HepG2 (cell line): ENCODE measurements around the gene MAP2K2. TPM values are rescaled to one million over a fixed set of nuclear protein-coding genes. Genes with fewer than 3 reads are reported as not detected.
A peak's percentile ranks its signal among the peaks of the same experiment; 100 is the strongest.

Source experiments
- KIAA2018 ChIP-seq: sonication (generic); formaldehyde crosslinking; IDR thresholded peaks from 2 replicates; pipeline ENCODE4 v1.5.0; 2020; ENCODE audit warnings: mild to moderate bottlenecking, missing genetic modification reagents, borderline replicate concordance
- MTF1 ChIP-seq: sonication (generic); formaldehyde crosslinking; IDR thresholded peaks from 2 replicates; pipeline ENCODE4 v1.5.0; 2020; ENCODE audit warnings: missing genetic modification reagents
- RCOR2 ChIP-seq: IDR thresholded peaks from 2 replicates; pipeline ENCODE4 v1.6.1; 2016; ENCODE audit warnings: missing biosample characterization, missing genetic modification reagents
- REST ChIP-seq, 2 experiments: IDR thresholded peaks; 2 replicates each; pipeline ENCODE4 v1.6.1; 2011 to 2012; ENCODE audit warnings: low read length in 2 of 2, borderline replicate concordance in 1 of 2, low read depth in 1 of 2, mild to moderate bottlenecking in 1 of 2, moderate library complexity in 1 of 2
- TARDBP ChIP-seq: sonication (generic); formaldehyde crosslinking; IDR thresholded peaks from 2 replicates; pipeline ENCODE4 v1.8.0; 2022; ENCODE audit warnings: mild to moderate bottlenecking, missing genetic modification reagents
- ZNF337 ChIP-seq: sonication (generic); formaldehyde crosslinking; IDR thresholded peaks from 2 replicates; pipeline ENCODE4 v1.5.1; 2020; ENCODE audit warnings: missing genetic modification reagents, low read depth, mild to moderate bottlenecking, borderline replicate concordance
- ZNF749 ChIP-seq: sonication (generic); formaldehyde crosslinking; IDR thresholded peaks from 2 replicates; pipeline ENCODE4 v1.8.0; 2022; ENCODE audit warnings: mild to moderate bottlenecking, missing genetic modification reagents, moderate library complexity, borderline replicate concordance
- ZNF770 ChIP-seq: sonication (generic); formaldehyde crosslinking; IDR thresholded peaks from 2 replicates; pipeline ENCODE4 v1.5.0; 2020; ENCODE audit warnings: mild to moderate bottlenecking, missing genetic modification reagents
- ZUFSP ChIP-seq: sonication (generic); formaldehyde crosslinking; IDR thresholded peaks from 2 replicates; pipeline ENCODE4 v1.9.0; 2021; ENCODE audit warnings: missing genetic modification reagents, mild to moderate bottlenecking, borderline replicate concordance
- polyA plus RNA-seq, 8 experiments: library from polyadenylated mRNA; depleted of rRNA in 3 of 8; stranded (reverse) in 7 of 8; unstranded in 1 of 8; fragments of >200 nt; fragmentation: Illumina TruSeq in 4 of 8; extraction: Trizol in 4 of 8; gene quantifications; 2 replicates each; pipeline versions ENCODE4 v1.2.1 to v1.2.3, GENCODE V29; 2011 to 2016; ENCODE audit warnings: low read depth in 4 of 8, missing spikeins in 1 of 8, mixed read lengths in 1 of 8; ENCODE audit not compliant: insufficient read depth in 1 of 8
- total RNA-seq, 5 experiments: library from RNA; depleted of rRNA; stranded (reverse); fragments of >200 nt; fragmentation: Illumina TruSeq; extraction: Trizol; gene quantifications; 2 replicates each; pipeline ENCODE4 v1.2.3, GENCODE V29; 2016; ENCODE audit warnings: low read depth in 1 of 5

MAP2K2 gene
- total and polyA plus RNA-seq, 2 of the 13 experiments (the other 11 are each of a cell fraction or from before 2014, with no cell fraction given): 70.3 to 80.9 TPM

- TF ChIP-seq KIAA2018 (CRISPR knock-in tag) (no peak), ZUFSP (CRISPR knock-in tag) (no peak), ZNF770 (no peak), TARDBP (0 out of 2 replicates have a peak, but pooled peaks have one; percentile 15), ZNF337 (CRISPR knock-in tag) (no peak), MTF1 (CRISPR knock-in tag) (no peak), RCOR2 (CRISPR knock-in tag) (no peak), ZNF749 (CRISPR knock-in tag) (no peak), REST (IDR thresholded peaks at IDR 0.05; ENCODE audit: borderline replicate concordance in 1 of 2, low read depth in 1 of 2, low read length in 2 of 2) (no peak)
These were observed 45.9 kb downstream of the MAP2K2 start (continued) for GRCh38 chr19:4077800-4078684.
